Panc1 (cell line): ENCODE data around the gene SEMA3G.

Experiments
- CTCF ChIP-seq: fragments of 450-650 bp; IDR thresholded peaks from 2 replicates; pipeline ENCODE4 v1.5.1; 2017; ENCODE audit warnings: mild to moderate bottlenecking
- POLR2AphosphoS5 ChIP-seq: IDR thresholded peaks from 2 replicates; pipeline ENCODE4 v1.6.1; 2012; ENCODE audit warnings: mild to moderate bottlenecking, low read depth, low read length, moderate library complexity
- REST ChIP-seq, 2 experiments: IDR thresholded peaks; 2 replicates each; pipeline ENCODE4 v1.6.1; 2011 to 2012; ENCODE audit warnings: low read depth in 2 of 2, control low read depth in 1 of 2, low read length in 1 of 2, mild to moderate bottlenecking in 1 of 2, moderate library complexity in 1 of 2; ENCODE audit not compliant: insufficient read depth in 1 of 2

GRCh38 chr3:52468336-52468735 is 23.4 kb upstream of the SEMA3G start:
- no peak for TF ChIP-seq CTCF
- TF ChIP-seq POLR2AphosphoS5 = no peak
- TF ChIP-seq REST (IDR thresholded peaks at IDR 0.05; ENCODE audit: insufficient read depth in 1 of 2, low read depth in 2 of 2, low read length in 1 of 2) = no peak
